22Rv1 (cell line): ENCODE results near the gene FAAP100.

Source experiments
- H3K27ac ChIP-seq: fragments of 450-650 bp; 2 replicates; pipeline ENCODE4 v1.5.1; 2017
- CTCF ChIP-seq: fragments of 450-650 bp; IDR thresholded peaks from 2 replicates; pipeline ENCODE4 v1.5.1; 2017; ENCODE audit warnings: mild to moderate bottlenecking
- ZFX ChIP-seq: fragments of 450-650 bp; IDR thresholded peaks from 2 replicates; pipeline ENCODE4 v1.6.1; 2017; ENCODE audit warnings: antibody characterized with exemption, borderline replicate concordance

FAAP100 gene

GRCh38 chr17:81491761-81492160, 60.4 kb downstream of the FAAP100 start:
- H3K27ac ChIP-seq: no peak overlapping the region
- TF ChIP-seq CTCF: no peak
- no peak for TF ChIP-seq ZFX

DNA sequence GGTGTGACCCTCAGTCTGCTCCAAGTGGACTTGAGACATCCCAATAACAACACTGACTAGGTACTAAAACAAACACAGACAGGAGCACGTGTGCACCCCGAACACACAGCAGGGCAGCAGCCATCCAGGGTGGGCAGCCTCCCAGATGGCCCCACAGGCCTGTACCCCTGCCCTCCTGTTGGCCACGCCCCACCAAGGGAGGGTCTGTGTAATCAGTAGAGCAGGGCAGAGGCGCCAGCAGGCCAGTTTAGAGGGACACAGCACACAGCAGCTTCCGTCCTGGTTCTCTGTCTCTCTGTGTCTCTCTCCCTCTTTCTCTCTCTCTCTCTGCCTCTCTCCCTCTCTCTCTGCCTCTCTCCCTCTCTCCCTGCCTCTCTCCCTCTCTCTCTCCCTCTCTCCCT, 61.0 kb downstream of the FAAP100 start:
- H3K27ac ChIP-seq: no peak overlapping the region; the same call in 1 of the 2 replicates
- TF ChIP-seq CTCF (no peak), ZFX (no peak)

GRCh38 chr17:81489998-81490992, 61.9 kb downstream of the FAAP100 start:
- TF ChIP-seq CTCF (no peak), ZFX (no peak)
- H3K27ac ChIP-seq: peak overlapping the region; percentile 92
